HEK293T (cell line): Measurements from ENCODE around the gene DUSP22.

Experiments
- ARNT ChIP-seq: fragments of 450-650 bp; IDR thresholded peaks from 2 replicates; pipeline ENCODE4 v1.6.1; 2017; ENCODE audit warnings: mild to moderate bottlenecking
- FOXK2 ChIP-seq: fragments of 450-650 bp; IDR thresholded peaks from 2 replicates; pipeline ENCODE4 v1.6.1; 2016; ENCODE audit warnings: mild to moderate bottlenecking
- HDGF ChIP-seq: fragments of 450-650 bp; IDR thresholded peaks from 2 replicates; pipeline ENCODE4 v1.6.1; 2017; ENCODE audit warnings: antibody characterized with exemption, borderline replicate concordance
- LEF1 ChIP-seq: fragments of 450-650 bp; IDR thresholded peaks from 2 replicates; pipeline ENCODE4 v1.6.1; 2017; ENCODE audit warnings: mild to moderate bottlenecking, borderline replicate concordance

DNA sequence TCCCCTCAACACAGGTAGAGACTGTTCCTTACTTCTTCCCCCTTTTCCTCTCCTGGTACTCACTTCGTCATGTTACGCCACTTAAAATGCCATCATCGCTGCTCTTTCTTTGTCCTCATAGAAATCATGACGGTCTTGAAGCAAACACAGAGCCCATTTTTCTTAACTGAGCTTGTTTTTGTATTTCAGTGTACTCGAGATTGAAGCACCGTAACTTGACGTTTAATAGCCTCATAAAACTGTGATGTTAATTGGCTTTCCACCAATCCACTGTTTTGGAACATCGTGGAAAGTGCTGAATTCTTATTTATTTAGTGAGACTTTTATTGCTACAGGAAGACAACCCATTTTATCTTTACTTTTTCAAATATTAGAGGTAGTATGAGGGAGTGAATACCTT, 38.7 kb downstream of the DUSP22 start:
- TF ChIP-seq HDGF: no peak
- no peak for TF ChIP-seq FOXK2
- TF ChIP-seq LEF1: no peak
- TF ChIP-seq ARNT: no peak
